Natural killer cell treated with Interleukin-12 subunit alpha and Interleukin-12 subunit beta and Interleukin-15 and Interleukin-18, amount 100 ng/mL, for 72 hours (primary cell): ENCODE measurements around the gene RAB3GAP2. TPM values are rescaled to one million over a fixed set of nuclear protein-coding genes. Genes with fewer than 3 reads are reported as not detected.
"Not testable (repeated sequence)": the region's sequence is repeated elsewhere in the genome, so short reads cannot be mapped to it uniquely, and the experiment has no call there.

ENCODE experiments used
- ATAC-seq, 2 donors: fragments of 150-1000 bp; cut with Tn5 transposase in 1 of 2; sonication (Bioruptor Pico), chemical (Tn5 transposase) in 1 of 2; 2 replicates each; pipeline ENCODE4 v1.10.0; 2021
- DNase-seq: peaks from one replicate; pipeline ENCODE4 v3.0.0; 2022; ENCODE audit warnings: low spot score
- H3K27ac Mint-ChIP-seq, 2 donors: 1 replicate in 1 of 2; 2 replicates in 1 of 2; pipeline ENCODE4 v1.8.0; 2022; ENCODE audit warnings: mixed read lengths in 2 of 2, mild to moderate bottlenecking in 1 of 2, moderate library complexity in 1 of 2
- H3K27me3 Mint-ChIP-seq, 2 donors: 1 replicate in 1 of 2; 2 replicates in 1 of 2; pipeline ENCODE4 v1.8.0; 2022; ENCODE audit warnings: mixed read lengths in 2 of 2
- H3K36me3 Mint-ChIP-seq: one replicate; pipeline ENCODE4 v1.8.0; 2022; ENCODE audit warnings: mixed read lengths
- H3K4me1 Mint-ChIP-seq, 2 donors: 1 replicate in 1 of 2; 2 replicates in 1 of 2; pipeline ENCODE4 v1.8.0; 2022; ENCODE audit warnings: low read depth in 2 of 2, mixed read lengths in 2 of 2, mild to moderate bottlenecking in 1 of 2
- H3K4me3 Mint-ChIP-seq: one replicate; pipeline ENCODE4 v1.8.0; 2022; ENCODE audit warnings: mixed read lengths
- H3K9me3 Mint-ChIP-seq: 2 replicates; pipeline ENCODE4 v1.8.0; 2022; ENCODE audit warnings: mixed read lengths
- total RNA-seq, 2 donors: library from RNA; stranded (reverse); gene quantifications; one replicate each; pipeline ENCODE4 v1.2.3, GENCODE V29; 2022

Gene RAB3GAP2
- total RNA-seq, 2 donors from 2014 or later, result 50.0 to 63.7 TPM

GRCh38 chr1:220222939-220223338 lies 49.3 kb downstream of the RAB3GAP2 start:
- no peaks in the 10 kb centered on the region for H3K27me3 Mint-ChIP-seq
- ATAC-seq (no peak), DNase-seq (no peak)
- no peak overlapping the region for H3K27ac Mint-ChIP-seq
- H3K9me3 Mint-ChIP-seq, result no peaks in the 10 kb centered on the region
- no peak overlapping the region for H3K4me3 Mint-ChIP-seq
- no peaks in the 10 kb centered on the region for H3K36me3 Mint-ChIP-seq
- peaks cover 23 to 39% of the 10 kb centered on the region in 2 donors for H3K4me1 Mint-ChIP-seq

GRCh38 chr1:220221670-220222069 lies 50.6 kb downstream of the RAB3GAP2 start:
- ATAC-seq (no peak), DNase-seq (no peak)
- no peaks in the 10 kb centered on the region for H3K27me3 Mint-ChIP-seq
- H3K27ac Mint-ChIP-seq, result no peak overlapping the region
- H3K4me3 Mint-ChIP-seq, result no peak overlapping the region
- no peaks in the 10 kb centered on the region for H3K9me3 Mint-ChIP-seq
- H3K36me3 Mint-ChIP-seq, result no peaks in the 10 kb centered on the region
- H3K4me1 Mint-ChIP-seq, result peaks cover 21 to 31% of the 10 kb centered on the region in 2 donors

GRCh38 chr1:220221269-220221668 lies 51.0 kb downstream of the RAB3GAP2 start:
- H3K27ac Mint-ChIP-seq, result no peak overlapping the region
- no peaks in the 10 kb centered on the region for H3K9me3 Mint-ChIP-seq
- H3K4me1 Mint-ChIP-seq, result peaks cover 18 to 29% of the 10 kb centered on the region in 2 donors
- H3K4me3 Mint-ChIP-seq, result no peak overlapping the region
- no peaks in the 10 kb centered on the region for H3K36me3 Mint-ChIP-seq
- ATAC-seq (no peak), DNase-seq (no peak)
- no peaks in the 10 kb centered on the region for H3K27me3 Mint-ChIP-seq

- peaks cover 18 to 23% of the 10 kb centered on the region in 2 donors for H3K4me1 Mint-ChIP-seq
- not testable (repeated sequence) for H3K27me3 Mint-ChIP-seq, ATAC-seq, H3K36me3 Mint-ChIP-seq, H3K4me3 Mint-ChIP-seq, H3K27ac Mint-ChIP-seq, H3K9me3 Mint-ChIP-seq, DNase-seq
These were observed 51.6 kb downstream of the RAB3GAP2 start for GRCh38 chr1:220220699-220221040.

GRCh38 chr1:220219865-220220698 lies 52.2 kb downstream of the RAB3GAP2 start:
- H3K9me3 Mint-ChIP-seq, result no peaks in the 10 kb centered on the region
- no peaks in the 10 kb centered on the region for H3K27me3 Mint-ChIP-seq
- H3K4me1 Mint-ChIP-seq, result peaks cover 14 to 17% of the 10 kb centered on the region in 2 donors
- no peaks in the 10 kb centered on the region for H3K36me3 Mint-ChIP-seq
- DNase-seq, result no peak
- H3K27ac Mint-ChIP-seq, result no peak overlapping the region
- ATAC-seq, result no peak
- H3K4me3 Mint-ChIP-seq, result no peak overlapping the region

- Mint-ChIP-seq H3K27ac (no peak overlapping the region), H3K27me3 (no peaks in the 10 kb centered on the region)
These were observed 53.2 kb downstream of the RAB3GAP2 start for GRCh38 chr1:220219136-220219442.

GRCh38 chr1:220218397-220219135 lies 53.7 kb downstream of the RAB3GAP2 start:
- DNase-seq, H3K36me3 Mint-ChIP-seq, H3K4me3 Mint-ChIP-seq, H3K27ac Mint-ChIP-seq, H3K4me1 Mint-ChIP-seq, H3K9me3 Mint-ChIP-seq, H3K27me3 Mint-ChIP-seq, ATAC-seq: not testable (repeated sequence)

More at GRCh38 chr1:220219136-220219442, 53.2 kb downstream of the RAB3GAP2 start:
- Mint-ChIP-seq H3K4me1 (peaks cover 7 to 8% of the 10 kb centered on the region in 2 donors), H3K36me3 (no peaks in the 10 kb centered on the region), H3K9me3 (no peaks in the 10 kb centered on the region), H3K4me3 (no peak overlapping the region)
- ATAC-seq (no peak), DNase-seq (no peak)

- Mint-ChIP-seq H3K4me3 (no peak overlapping the region), H3K4me1 (peaks cover 6 to 11% of the 10 kb centered on the region in 2 donors), H3K36me3 (no peaks in the 10 kb centered on the region), H3K9me3 (no peaks in the 10 kb centered on the region), H3K27ac (no peak overlapping the region), H3K27me3 (no peaks in the 10 kb centered on the region)
- ATAC-seq (no peak), DNase-seq (no peak)
These were observed 54.8 kb downstream of the RAB3GAP2 start for GRCh38 chr1:220217383-220217988.

- ATAC-seq, result no peak
- Mint-ChIP-seq H3K36me3 (peaks cover 10% of the 10 kb centered on the region), H3K4me3 (no peak overlapping the region), H3K4me1 (peaks cover 3 to 11% of the 10 kb centered on the region in 2 donors), H3K27ac (no peak overlapping the region), H3K27me3 (no peaks in the 10 kb centered on the region), H3K9me3 (no peaks in the 10 kb centered on the region)
- no peak for DNase-seq
These were observed 58.8 kb downstream of the RAB3GAP2 start for GRCh38 chr1:220213382-220213983.

GRCh38 chr1:220207411-220207810 lies 64.8 kb downstream of the RAB3GAP2 start:
- H3K9me3 Mint-ChIP-seq, result no peaks in the 10 kb centered on the region
- H3K4me3 Mint-ChIP-seq, result no peak overlapping the region
- ATAC-seq (no peak), DNase-seq (no peak)
- H3K27ac Mint-ChIP-seq, result no peak overlapping the region
- H3K36me3 Mint-ChIP-seq, result peaks cover 34% of the 10 kb centered on the region
- no peaks in the 10 kb centered on the region for H3K27me3 Mint-ChIP-seq
- H3K4me1 Mint-ChIP-seq, result no peaks in the 10 kb centered on the region

GRCh38 chr1:220204758-220205157 lies 67.5 kb downstream of the RAB3GAP2 start:
- H3K27ac Mint-ChIP-seq, result not testable (repeated sequence)
- peaks cover 33% of the 10 kb centered on the region for H3K36me3 Mint-ChIP-seq

GRCh38 chr1:220203816-220204215 lies 68.4 kb downstream of the RAB3GAP2 start:
- H3K4me3 Mint-ChIP-seq, result no peak overlapping the region
- H3K27me3 Mint-ChIP-seq, result no peaks in the 10 kb centered on the region
- H3K4me1 Mint-ChIP-seq, result no peaks in the 10 kb centered on the region
- no peaks in the 10 kb centered on the region for H3K9me3 Mint-ChIP-seq
- H3K27ac Mint-ChIP-seq, result no peak overlapping the region
- ATAC-seq (no peak), DNase-seq (no peak)
- peaks cover 24% of the 10 kb centered on the region for H3K36me3 Mint-ChIP-seq

More at GRCh38 chr1:220204758-220205157, 67.5 kb downstream of the RAB3GAP2 start:
- H3K4me3 Mint-ChIP-seq, DNase-seq, H3K9me3 Mint-ChIP-seq, H3K27me3 Mint-ChIP-seq, H3K4me1 Mint-ChIP-seq, ATAC-seq: not testable (repeated sequence)

- ATAC-seq (no peak), DNase-seq (no peak)
- no peaks in the 10 kb centered on the region for H3K36me3 Mint-ChIP-seq
- no peak overlapping the region for H3K27ac Mint-ChIP-seq
- no peaks in the 10 kb centered on the region for H3K4me1 Mint-ChIP-seq
- H3K9me3 Mint-ChIP-seq, result no peaks in the 10 kb centered on the region
- no peaks in the 10 kb centered on the region for H3K27me3 Mint-ChIP-seq
- H3K4me3 Mint-ChIP-seq, result no peak overlapping the region
These were observed 73.9 kb downstream of the RAB3GAP2 start for GRCh38 chr1:220198186-220199005.
